Endometrial microvascular endothelial cells (primary cell): ENCODE measurements around the gene PARD3B. TPM values are rescaled to one million over a fixed set of nuclear protein-coding genes. Genes with fewer than 3 reads are reported as not detected.

ENCODE experiments used
- in situ Hi-C: cut with HindIII; loops from 2 replicates; pipeline ENCODE4 v1.10.0; 2017; ENCODE audit warnings: low sequenced_read_pairs, low pct_unique_long_range_greater_than_20kb; ENCODE audit errors: inconsistent ontology term
- total RNA-seq: library from RNA; depleted of rRNA; stranded (reverse); fragments of >200 nt; gene quantifications from one replicate; pipeline ENCODE4 v1.2.3, GENCODE V29; 2015; ENCODE audit errors: inconsistent ontology term

Gene PARD3B
- total RNA-seq, 1 donor from 2014 or later, result 3.3 TPM

GRCh38 chr2:205086662-205087061 lies 541.4 kb downstream of the PARD3B start:
- in situ Hi-C loops, result no loop called here

DNA sequence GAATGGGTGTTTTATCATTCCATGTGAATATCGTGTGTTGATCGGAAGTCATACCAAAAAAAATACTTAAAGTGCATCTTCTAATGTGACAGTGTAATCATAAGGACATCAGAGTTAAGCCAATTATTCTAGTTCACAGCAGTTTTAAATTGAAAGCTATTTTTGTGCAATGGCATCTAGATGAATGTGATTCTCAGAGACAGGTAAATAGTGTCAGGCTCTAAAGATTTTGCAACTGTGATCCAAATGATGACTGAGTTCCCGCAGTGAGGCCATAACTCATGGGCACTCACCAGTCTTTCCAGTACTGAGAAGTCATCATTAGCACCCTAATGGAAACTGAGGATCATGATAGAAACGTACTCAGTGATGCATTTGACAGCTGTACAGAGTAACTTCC lies 542.6 kb downstream of the PARD3B start:
- in situ Hi-C loops, result no loop called here

DNA sequence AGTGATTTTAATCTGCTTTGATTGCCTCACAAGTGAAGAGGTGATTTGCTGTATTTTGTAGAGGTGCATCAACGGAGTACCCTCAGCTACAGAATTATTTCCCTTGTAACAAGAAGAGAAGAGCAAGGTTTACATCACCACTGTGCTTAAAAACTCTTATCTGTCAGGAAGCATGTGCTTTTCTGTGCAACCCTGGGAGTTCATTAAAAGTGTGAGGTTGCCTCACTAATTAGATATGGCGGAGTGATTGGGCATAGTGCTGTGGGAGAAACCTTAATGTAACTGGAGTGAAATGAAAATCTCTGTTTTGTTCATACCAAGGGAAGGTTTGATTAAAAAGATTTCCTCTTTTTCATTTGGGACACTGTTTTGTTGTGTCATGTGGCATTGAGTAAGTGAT lies 544.7 kb downstream of the PARD3B start:
- in situ Hi-C loops, result no loop called here

DNA sequence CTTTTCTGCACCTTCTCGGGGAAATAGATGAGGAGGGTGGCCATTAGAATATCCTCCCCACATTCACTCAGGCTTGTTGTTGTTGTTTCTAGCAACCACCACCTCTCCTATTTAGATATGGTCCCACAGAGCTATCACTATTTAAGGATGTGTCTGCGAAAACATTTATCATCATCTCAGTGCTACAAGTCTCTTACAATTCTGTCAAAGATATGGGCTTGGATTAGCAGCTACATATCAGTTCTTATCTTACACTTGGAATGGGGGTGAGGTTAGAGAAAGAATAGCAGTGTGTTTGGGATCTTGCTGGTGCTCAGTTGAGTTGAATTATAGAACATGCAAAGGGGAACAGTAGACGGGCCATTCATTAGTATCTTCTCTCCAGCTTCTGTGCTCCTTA lies 546.1 kb downstream of the PARD3B start:
- in situ Hi-C loops, result no loop called here

DNA sequence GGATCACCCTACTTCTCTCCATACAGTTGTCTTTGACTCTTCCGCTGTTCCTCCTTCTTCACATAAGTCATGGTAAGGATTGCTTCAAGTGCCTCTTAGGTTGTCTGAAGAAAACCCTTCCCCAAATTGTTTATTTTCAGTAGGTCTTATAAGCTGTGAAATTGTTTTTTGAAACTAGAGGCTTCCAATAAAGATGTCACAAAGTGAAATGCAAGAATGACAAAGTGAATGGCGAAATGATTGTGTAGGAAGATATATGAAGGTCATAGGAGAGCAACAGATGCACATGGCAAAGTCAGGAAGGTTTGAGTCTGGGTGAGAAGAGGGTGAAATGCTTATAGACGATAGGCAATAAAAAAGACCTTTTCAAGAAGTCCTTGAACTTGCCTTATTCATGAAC lies 548.8 kb downstream of the PARD3B start:
- in situ Hi-C loops, result no loop called here

DNA sequence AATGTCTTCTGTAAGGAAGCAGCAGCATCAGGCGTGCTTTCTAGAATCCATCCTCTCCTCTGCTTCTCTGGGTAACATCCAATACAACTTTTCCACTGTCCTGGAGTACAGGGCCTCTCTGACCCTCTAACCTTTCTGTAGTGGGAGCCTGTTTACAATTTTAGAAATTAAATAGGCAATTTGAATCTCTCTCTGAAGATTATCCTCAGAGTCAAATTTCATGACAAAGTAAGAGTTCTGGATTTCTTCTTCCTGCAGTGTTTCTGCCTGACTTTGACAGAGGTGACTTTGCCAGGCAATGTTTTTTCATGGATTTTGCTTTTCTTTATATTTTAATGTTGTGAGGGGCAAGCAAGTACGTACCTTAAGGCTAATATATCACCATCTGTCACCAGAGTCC lies 558.4 kb downstream of the PARD3B start:
- in situ Hi-C loops, result no loop called here

DNA sequence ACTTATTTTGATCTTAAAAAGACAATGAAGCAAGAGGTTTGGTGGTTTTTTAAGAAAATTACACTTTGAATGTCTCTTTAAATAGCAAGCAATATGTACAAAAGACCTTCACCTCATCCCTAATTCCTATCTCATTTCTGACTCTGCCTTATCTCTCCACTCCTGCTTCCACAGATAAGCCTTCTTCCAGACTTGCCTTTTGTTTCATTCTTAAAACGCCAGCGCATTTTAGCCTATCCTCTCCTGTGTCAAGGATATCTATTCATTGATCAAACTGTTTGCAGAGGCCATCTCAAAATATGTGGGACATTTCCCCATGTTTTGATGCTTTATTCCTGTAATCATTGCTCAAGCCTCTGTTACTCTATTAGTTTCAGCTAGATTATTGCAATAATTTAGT lies 562.5 kb downstream of the PARD3B start:
- in situ Hi-C loops, result no loop called here

DNA sequence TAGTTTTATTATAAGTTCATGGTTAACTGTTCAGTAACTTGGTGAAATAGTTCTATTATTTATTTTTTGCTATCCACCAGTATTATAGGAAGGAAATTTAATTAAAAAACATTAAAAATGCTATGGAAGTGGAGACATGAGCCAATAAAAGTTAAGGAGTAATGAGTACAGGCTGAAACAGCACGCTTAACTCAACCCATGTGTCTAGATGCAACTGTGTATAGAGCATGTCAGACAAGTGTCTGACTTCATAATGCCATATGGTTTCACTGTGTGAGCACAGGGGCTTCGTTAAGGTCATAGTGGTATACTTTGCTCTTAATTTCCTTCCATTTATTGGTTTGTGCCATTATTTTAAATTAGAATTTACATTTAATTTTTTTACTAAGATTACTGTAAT lies 570.2 kb downstream of the PARD3B start:
- in situ Hi-C loops, result no loop called here

- in situ Hi-C loops, result no loop called here
These were observed 571.9 kb downstream of the PARD3B start for GRCh38 chr2:205117125-205117524.

- in situ Hi-C loops, result no loop called here
These were observed 573.9 kb downstream of the PARD3B start for GRCh38 chr2:205119136-205119535.

DNA sequence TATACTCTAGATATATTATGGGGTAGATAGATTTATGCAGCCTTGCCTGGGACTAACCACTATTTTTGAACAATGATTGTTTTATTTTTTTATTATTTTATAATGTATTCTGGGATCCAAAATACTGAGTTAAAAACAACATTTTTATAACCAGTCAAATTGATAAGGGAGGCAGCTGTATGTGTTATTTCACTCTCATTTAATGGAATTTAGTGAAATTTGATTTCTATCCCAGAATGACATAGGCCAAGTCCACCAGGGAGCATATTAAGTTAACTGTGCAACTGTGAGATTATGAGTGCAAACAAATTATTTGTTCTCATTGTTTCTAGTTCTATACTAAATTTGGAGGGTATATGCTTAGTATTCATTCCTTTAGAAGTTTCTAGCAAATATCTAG lies 583.5 kb downstream of the PARD3B start:
- in situ Hi-C loops, result no loop called here

DNA sequence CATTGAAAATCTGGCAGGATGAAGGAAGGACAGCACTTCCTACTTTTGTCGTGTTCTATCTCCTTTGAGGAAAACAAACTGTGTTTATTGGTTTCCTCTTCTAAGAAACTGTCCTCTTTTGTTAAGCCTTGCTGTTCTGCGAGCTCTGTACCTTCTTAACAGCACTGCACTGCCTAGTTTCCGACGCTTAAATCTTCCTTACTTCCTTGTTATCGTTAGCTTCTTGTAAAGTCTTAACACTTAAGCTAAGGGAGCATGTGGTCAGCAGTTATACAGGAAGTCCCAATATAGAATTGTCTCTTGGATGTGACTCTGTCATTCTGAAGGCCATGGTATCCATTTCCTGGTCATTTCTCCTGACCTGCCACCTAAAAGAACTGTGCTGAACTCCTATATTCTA lies 584.3 kb downstream of the PARD3B start:
- in situ Hi-C loops, result no loop called here

- in situ Hi-C loops, result no loop called here
These were observed 585.0 kb downstream of the PARD3B start for GRCh38 chr2:205130111-205130829.

- in situ Hi-C loops, result no loop called here
These were observed 588.3 kb downstream of the PARD3B start for GRCh38 chr2:205133544-205133943.

DNA sequence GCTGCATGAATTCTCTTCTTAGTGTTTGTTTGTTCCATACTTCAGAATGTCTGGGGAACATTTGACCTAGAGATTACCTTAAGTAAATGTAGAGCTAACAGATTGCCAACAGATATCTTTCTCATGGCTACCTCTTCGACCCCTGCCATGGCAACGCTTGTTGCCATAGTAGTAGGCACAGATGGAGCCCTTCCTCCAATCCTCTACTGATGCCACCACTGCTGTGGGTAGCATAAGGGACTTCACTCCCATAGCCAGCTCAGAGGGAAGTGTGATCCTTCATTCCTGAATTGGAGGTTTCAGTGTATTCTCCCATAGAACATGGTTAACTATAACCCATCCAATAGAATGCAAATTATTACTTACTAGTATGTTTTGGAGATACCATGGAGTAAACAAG lies 593.5 kb downstream of the PARD3B start:
- in situ Hi-C loops, result no loop called here

DNA sequence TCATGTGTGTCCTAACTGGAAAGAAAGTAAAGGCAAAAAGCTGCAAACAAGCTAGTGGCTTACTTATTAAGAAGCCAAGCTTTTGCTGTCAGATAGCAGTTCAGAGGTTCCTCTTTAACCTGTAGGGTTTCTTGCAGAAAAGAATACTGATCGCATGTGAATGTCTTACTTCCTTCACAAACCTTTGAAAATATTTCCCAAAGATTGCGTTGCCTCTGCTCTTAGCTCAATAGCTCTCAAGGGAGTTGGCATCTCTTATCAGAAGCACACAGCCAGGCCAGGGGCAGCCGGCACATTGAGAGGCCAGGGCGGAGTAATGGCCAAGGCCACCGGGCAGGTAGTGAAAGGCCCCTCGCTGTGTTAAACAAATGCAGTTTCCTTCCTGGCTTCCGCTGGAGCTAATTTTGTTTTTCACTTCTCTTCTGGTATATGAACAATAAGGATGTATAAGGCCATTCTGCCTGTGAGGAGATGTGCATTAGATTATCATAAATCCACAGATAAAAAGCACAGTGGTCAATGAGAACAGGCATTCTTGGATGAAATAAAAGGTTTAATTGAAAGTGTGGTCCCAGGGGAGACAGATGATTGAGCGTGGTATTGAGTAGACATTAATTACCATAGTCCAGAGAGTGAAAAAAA lies 594.7 kb downstream of the PARD3B start:
- in situ Hi-C loops, result no loop called here

GRCh38 chr2:205141381-205141780 lies 596.1 kb downstream of the PARD3B start:
- in situ Hi-C loops, result no loop called here

DNA sequence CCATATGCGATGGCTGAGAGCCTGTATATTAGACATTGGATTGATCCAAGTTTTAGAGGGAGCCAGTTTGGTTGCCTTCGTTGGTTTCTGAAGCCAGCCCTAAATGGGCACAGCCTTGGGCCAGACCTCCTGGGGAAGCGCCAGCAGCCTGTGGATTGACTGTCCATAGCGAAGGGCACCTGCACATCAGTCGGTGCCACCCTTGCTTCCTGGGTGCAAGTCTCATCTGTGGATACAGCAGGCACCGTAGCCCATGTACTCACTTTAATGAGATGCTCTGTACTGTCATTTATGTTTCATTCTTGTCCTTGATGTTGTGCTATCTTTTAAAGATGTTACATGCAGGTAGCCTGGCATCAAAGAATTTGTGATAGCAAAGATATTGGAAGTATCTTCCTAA lies 600.6 kb downstream of the PARD3B start:
- in situ Hi-C loops, result no loop called here

GRCh38 chr2:205148755-205149154 lies 603.5 kb downstream of the PARD3B start:
- in situ Hi-C loops, result no loop called here

GRCh38 chr2:205156457-205156856 lies 611.2 kb downstream of the PARD3B start:
- in situ Hi-C loops, result no loop called here

GRCh38 chr2:205158404-205158803 lies 613.1 kb downstream of the PARD3B start:
- in situ Hi-C loops, result no loop called here
